ENCODE data around the gene AGR2.

The AGR2 gene

DNA sequence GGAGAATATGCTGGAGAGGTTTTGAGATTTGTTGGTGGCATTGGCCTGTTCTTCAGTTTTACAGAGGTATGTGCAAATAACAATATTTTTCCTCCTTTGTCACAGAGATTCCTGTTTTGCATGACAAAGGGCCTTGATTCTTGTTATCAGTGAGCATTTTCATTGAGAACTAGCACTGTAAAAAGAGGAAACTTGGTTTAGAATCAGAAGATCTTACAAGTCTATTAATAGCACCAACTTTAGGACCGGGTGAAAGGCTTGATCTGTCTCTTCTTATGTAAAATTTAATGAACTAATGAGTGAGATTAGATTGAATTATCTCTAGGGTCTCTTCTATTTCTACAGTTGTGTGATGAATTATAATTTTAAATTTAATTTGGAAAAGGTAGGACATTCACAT, 25.7 kb downstream of the AGR2 start:
- no peak for DNase-seq (ENCODE audit: low read depth)
- TF ChIP-seq POLR2A (IDR thresholded peaks at IDR 0.05; ENCODE audit: extremely low read depth, insufficient read length), result no peak
- TF ChIP-seq MYC (IDR thresholded peaks at IDR 0.05; ENCODE audit: low read depth, low read length), result no peak
- H3K4me3 ChIP-seq (ENCODE audit: low read depth, low read length), result no peak overlapping the region

DNA sequence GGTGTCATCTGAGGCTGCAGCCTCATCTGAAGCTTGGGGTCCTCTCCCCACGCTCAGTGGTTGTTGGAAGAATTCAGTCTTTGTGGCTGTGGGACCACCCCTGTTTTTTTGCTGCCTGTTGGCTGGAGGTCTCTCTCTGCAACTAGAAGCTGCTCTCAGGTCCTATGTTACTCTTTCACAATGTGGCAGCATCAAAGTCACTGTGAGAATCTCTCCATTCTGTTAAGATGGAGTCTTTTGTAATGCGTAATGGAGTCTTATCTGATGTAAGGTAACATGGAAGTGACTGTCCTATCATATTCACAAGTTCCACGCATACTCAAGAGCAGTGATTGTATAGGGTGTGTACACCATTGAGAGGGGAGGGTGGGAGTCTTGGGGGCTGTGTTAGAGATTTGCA, 26.3 kb downstream of the AGR2 start:
- TF ChIP-seq POLR2A (IDR thresholded peaks at IDR 0.05; ENCODE audit: extremely low read depth, insufficient read length) (no peak), MAX (IDR thresholded peaks at IDR 0.05; ENCODE audit: low read depth, low read length) (no peak), MYC (IDR thresholded peaks at IDR 0.05; ENCODE audit: low read depth, low read length) (no peak)
- TF ChIP-seq, protein P1, sequence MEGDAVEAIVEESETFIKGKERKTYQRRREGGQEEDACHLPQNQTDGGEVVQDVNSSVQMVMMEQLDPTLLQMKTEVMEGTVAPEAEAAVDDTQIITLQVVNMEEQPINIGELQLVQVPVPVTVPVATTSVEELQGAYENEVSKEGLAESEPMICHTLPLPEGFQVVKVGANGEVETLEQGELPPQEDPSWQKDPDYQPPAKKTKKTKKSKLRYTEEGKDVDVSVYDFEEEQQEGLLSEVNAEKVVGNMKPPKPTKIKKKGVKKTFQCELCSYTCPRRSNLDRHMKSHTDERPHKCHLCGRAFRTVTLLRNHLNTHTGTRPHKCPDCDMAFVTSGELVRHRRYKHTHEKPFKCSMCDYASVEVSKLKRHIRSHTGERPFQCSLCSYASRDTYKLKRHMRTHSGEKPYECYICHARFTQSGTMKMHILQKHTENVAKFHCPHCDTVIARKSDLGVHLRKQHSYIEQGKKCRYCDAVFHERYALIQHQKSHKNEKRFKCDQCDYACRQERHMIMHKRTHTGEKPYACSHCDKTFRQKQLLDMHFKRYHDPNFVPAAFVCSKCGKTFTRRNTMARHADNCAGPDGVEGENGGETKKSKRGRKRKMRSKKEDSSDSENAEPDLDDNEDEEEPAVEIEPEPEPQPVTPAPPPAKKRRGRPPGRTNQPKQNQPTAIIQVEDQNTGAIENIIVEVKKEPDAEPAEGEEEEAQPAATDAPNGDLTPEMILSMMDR (IDR thresholded peaks at IDR 0.05; ENCODE audit: low read depth, low read length), result no peak
- no peak for DNase-seq (ENCODE audit: low read depth)
- no peak overlapping the region for H3K4me3 ChIP-seq (ENCODE audit: low read depth, low read length)

DNA sequence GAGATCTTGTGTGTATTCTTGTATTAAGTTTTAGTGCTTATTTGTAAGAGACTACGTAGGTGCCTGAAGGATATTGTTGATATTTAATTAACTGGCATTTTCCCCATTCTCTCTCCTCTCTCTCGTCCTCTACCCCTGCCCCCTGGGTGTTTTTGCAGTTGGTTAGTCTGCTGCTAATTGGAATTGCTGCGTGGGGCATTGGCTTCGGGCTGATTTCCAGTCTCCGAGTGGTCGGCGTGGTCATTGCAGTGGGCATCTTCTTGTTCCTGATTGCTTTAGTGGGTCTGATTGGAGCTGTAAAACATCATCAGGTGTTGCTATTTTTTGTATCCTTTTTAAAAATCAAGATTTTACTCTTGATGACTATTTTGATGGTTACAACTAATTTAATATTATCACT, 28.7 kb downstream of the AGR2 start:
- H3K4me3 ChIP-seq (ENCODE audit: low read depth, low read length), result no peak overlapping the region
- DNase-seq (ENCODE audit: low read depth), result no peak
- TF ChIP-seq MYC (IDR thresholded peaks at IDR 0.05; ENCODE audit: low read depth, low read length) (no peak), MAX (IDR thresholded peaks at IDR 0.05; ENCODE audit: low read depth, low read length) (no peak), POLR2A (IDR thresholded peaks at IDR 0.05; ENCODE audit: extremely low read depth, insufficient read length) (no peak)
- TF ChIP-seq, protein P1 (IDR thresholded peaks at IDR 0.05; ENCODE audit: low read depth, low read length), result no peak

DNA sequence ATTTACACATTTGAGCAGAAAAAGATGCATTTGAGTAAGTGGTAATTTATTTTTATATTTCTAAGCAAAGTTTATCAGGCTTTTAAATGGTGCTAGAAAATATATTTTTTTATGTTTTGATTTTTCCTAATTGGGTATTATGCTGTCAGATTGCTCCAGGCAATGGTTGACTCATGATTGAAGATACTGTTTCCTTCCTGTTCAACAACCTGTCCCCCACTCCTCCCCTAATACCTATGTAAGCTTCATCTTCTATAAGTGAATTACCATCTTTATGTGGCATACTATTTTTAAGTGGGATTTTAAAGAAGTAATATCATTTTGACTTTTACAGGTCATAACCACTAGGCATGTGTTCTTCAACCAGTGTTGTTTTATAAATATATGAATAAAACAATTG, 29.8 kb downstream of the AGR2 start:
- no peak for DNase-seq (ENCODE audit: low read depth)
- TF ChIP-seq MYC (IDR thresholded peaks at IDR 0.05; ENCODE audit: low read depth, low read length) (no peak), POLR2A (IDR thresholded peaks at IDR 0.05; ENCODE audit: extremely low read depth, insufficient read length) (no peak), MAX (IDR thresholded peaks at IDR 0.05; ENCODE audit: low read depth, low read length) (no peak)
- TF ChIP-seq, protein P1 (IDR thresholded peaks at IDR 0.05; ENCODE audit: low read depth, low read length), result no peak
- no peak overlapping the region for H3K4me3 ChIP-seq (ENCODE audit: low read depth, low read length)

DNA sequence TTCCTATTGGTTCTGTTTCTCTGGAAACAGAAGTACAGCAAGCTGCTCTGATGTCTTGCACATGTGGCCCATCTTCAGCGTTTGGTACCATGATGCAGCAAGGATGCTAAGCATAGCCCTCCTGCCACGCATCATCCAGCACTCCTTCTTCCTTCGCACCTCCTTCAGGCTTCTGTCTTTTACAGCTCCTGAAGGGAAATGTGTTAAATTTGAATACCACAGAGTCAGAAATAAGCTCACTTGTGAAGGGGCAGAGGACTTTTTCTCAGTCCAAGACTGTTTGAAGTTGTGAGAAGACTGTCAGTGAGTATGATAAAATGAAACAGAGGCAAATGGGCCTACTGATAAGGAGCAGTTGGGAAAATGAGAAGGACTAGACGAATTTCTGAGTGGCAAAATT, 30.5 kb downstream of the AGR2 start:
- no peak for DNase-seq (ENCODE audit: low read depth)
- TF ChIP-seq POLR2A (IDR thresholded peaks at IDR 0.05; ENCODE audit: extremely low read depth, insufficient read length) (no peak), MYC (IDR thresholded peaks at IDR 0.05; ENCODE audit: low read depth, low read length) (no peak)
- TF ChIP-seq, protein P1 (IDR thresholded peaks at IDR 0.05; ENCODE audit: low read depth, low read length), result no peak

DNA sequence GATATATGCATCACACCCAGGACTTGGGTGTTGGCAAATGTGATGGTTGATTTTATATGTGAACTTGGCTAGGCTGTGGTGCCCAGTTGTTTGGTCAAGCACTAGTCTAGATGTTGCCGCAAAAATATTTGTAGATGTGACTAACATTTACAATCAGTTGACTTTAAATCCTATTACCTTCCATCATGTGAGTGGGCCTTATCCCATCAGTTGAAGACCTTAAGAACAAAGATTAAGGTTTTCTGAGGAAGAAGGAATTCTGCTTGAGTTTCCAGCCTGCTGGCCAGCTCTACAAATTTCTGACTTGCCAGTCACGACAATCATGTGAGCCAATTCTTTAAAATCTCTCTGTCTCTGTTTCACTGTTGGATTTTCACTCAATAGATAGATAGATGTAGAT, 30.9 kb downstream of the AGR2 start:
- DNase-seq (ENCODE audit: low read depth), result no peak
- TF ChIP-seq POLR2A (IDR thresholded peaks at IDR 0.05; ENCODE audit: extremely low read depth, insufficient read length) (no peak), MYC (IDR thresholded peaks at IDR 0.05; ENCODE audit: low read depth, low read length) (no peak)
- TF ChIP-seq, protein P1 (IDR thresholded peaks at IDR 0.05; ENCODE audit: low read depth, low read length), result no peak
- H3K4me3 ChIP-seq (ENCODE audit: low read depth, low read length), result no peak overlapping the region

More for the DNA sequence above, 30.5 kb downstream of the AGR2 start:
- no peak overlapping the region for H3K4me3 ChIP-seq (ENCODE audit: low read depth, low read length)

Measured in NB4 (cell line).